Measurements from ENCODE around the gene LRP8.
"Not testable (repeated sequence)": the region's sequence is repeated elsewhere in the genome, so short reads cannot be mapped to it uniquely, and the experiment has no call there.

Gene LRP8

DNA sequence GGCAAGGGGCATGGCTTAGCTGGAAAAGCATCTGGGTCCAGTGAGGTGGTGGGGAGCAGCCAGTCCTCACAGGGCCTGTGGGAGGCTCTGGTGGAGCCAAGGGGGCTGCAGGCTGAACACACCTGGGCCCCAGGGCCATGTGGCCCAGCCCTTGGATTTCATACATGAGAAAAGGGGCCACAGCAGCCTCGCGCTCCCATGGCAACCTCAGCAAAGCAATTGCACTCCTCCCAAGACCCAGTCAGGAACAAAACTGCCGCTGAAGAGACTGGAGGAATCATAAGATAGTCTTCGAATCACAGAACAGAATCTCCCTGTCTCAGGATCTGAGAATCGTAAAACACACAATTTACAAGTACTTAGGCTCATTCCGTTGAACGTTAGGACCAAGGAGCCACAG is 24.6 kb downstream of the LRP8 start:
- no peak for DNase-seq

DNA sequence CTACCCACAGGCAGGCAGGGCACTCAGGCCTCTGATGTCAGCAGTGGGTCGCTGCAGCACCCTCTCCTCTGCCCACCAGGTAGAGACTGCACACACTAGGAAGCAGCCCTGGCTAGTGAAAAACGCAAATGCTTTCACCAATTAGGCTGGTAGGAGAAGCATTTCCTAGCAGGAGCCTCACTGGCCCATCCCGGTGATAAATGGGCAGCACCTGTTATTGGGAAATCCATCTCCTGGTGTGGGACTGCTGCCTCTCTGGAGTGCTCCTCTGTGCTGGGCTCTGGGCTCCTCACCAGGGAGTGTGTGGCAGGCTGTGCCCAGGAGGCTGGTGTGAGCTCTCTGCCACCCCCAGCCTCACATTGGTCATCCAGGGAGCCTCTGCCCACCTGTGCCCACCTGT is 28.6 kb downstream of the LRP8 start:
- no peak for DNase-seq

DNA sequence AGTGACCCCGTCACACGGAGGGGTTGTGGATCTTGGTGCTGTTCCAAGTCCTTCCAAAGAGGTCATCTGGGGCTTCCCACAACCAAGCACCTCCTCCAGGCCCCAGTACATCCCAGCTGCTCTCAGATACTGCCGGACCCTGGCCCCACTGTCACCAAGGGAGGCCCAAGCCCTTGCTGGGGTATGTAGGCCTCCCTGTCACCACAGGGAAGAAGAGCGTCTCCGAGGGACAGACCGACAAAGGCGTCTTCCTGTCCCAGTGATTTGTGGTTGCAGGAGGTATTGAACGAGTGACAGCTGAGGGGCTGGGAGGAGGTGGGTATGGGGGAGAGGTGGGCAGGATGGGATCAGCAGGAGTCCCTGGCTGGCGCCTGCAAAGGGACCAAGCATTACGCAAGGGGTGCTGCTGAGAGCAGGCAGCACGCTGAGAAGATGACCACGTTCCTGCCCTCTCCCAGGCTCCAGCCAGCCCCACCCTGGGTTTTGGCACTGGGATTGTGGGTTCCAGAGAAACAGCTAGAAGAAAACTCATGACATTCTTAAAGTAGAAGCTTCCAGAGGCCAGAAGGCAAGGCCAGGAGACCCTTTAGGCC is 29.7 kb downstream of the LRP8 start:
- no peak for DNase-seq

DNA sequence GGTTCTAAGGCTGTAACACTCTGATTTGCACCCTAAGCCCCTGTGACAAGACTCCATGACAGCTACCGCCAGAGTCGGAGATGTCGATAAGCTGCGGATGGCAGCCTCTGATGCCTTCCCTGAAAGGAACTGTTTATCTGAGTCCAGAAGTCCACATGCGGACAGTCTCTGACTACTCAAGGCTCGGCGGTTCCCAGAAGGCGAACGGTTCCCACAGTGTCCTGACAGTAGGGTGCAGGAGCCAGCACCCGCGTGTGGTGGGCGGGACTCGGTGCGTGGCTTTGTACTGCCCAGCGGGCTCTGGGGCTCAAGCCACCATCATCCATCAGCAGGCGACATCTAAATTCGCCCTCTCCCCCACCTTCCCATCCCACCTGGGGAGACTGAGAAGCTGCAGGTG is 30.7 kb downstream of the LRP8 start:
- DNase-seq = no peak

DNA sequence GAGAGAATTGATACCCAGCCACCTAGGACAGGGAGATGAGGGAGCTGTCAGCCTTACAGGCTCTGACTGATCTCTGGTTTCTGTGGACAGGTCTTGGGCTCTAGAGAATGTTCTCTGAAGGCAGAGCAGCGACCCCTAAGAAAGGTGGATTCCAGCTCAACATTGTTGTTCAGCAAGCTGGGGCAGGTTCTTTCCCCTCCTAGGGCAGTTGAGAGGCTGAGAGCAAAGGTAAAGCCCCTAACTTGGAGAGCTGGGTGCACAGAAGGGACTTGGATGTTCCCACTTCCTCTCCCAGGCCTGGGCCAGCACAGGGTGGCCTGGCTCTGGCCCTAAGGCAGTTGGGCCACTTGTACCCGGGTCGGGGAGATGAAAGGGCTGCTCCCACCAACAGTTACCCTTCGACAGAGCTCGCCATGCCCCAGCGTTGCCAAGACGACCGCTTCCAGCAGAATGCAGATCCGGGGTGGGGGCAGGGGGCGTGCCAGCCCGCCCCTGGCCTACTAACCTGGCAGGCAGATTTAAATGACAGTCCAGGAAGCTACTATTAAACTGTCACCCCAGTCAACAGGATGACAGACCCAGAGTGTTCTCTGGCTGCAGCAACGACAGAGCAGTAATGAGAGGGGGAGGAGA is 31.6 kb downstream of the LRP8 start:
- DNase-seq = no peak

DNA sequence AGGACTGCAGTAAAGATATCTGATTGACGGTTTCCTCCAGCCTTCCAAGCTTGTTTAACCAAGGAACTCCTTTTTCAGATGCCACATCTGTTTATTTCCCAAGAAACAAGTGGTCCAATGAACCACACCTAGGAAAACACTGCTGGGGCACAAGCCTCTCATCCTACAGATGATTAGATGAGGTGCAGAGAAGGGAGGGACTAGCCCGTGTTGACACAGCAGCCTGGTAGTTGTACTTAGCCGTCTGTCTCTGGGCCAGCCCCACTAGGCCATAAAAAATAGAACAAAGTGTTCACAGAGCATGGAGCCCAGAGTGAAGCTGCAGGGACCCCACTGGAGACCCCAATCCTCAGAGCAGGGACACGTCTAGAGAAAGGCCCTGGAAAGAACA is 32.1 kb downstream of the LRP8 start:
- DNase-seq = no peak

DNA sequence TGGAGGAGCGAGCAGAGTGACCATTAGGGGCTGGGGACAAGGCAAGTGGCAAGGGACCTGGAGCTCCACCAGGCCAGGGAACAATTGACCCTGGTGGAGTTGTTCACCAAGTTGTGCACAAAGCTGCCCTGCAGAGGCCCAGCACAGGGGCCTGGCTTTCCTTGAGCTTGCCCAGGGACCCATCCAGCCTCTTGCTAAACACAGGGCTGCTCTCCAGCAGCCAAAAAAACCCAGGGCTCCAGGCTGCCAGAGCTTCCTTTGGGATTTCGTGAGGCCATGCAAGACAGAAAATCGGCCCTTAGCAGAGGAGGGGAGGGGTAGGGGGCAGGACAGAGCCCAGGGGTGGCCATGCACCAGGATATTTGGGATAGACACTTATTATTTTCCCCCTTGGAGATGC is 32.6 kb downstream of the LRP8 start:
- DNase-seq = no peak

DNA sequence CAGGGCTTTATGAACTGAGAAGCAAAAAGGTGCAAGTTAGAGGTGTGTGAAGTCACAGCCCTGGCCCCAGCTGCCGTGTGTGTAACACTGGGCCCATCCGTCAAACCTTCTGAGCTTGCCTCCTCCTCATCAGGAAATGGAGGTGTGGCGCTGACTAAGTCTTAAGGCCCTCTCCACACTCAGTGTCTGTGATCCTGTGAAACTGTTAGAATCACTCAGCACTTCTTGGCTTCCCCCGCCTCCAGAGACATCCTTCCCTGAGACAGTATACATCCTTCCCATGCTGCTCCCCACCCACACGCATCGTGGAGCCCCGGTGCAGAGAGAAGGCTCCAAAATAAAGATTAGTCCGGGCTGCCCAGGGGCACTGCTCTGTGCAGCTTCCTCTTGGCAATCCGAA is 33.3 kb downstream of the LRP8 start:
- no peak for DNase-seq

DNA sequence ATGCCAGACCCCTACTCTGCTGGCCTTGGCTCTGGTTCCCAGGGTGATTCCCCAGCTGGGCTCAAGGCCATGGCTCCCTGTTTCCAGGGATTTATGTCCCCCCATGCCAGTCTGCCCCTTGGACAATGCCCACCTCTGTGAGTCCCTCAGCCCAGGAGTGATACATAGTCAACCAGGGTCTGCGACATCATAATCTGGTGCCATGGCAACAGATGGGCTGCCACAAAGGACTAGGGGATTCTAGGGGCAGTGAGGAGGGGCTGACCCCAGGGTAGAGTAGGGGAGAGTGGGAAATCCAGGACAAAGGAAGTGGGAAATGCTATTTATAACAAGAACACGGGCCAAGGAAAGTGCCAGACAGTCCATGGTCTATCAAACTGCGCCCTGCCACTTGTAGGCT is 33.8 kb downstream of the LRP8 start:
- DNase-seq = no peak

DNA sequence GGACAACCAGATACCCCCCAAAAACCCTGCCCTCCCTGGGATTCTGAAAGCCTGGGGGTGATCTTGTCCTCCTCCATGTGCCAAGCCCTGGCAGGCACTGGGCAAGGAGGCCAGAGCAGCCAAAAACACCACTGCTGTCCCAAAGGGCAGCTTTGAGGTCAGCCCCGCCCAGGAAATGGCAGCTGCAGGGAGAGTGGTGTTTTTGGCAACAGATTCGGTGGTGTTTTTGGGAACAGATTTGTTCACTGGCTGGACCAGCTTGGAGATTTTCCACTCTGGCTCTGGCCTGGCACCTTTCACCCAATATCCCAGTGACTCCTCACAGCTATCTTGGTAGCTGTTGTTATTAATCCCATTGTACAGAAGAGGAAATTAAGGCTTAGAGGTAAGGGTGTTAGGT is 34.7 kb downstream of the LRP8 start:
- no peak for DNase-seq

DNA sequence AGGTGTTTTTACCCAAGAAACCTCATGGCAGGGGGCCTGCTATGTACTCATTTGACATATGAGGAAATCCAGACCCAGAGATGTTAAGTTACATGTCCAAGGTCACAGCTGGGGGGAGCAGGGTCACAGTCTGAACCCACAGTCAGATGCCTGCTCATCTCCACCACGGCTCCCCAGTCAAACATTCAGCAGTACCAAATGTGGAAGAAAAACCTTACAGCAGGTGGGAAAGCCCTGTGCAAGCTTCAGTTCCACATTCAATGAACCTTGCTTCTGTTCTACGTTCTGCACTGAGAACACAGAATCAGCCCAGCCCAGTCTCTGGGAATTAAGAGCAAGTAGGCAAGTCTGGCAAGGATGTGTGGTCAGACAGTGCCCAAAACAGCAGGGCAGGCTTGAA is 35.2 kb downstream of the LRP8 start:
- no peak for DNase-seq

DNA sequence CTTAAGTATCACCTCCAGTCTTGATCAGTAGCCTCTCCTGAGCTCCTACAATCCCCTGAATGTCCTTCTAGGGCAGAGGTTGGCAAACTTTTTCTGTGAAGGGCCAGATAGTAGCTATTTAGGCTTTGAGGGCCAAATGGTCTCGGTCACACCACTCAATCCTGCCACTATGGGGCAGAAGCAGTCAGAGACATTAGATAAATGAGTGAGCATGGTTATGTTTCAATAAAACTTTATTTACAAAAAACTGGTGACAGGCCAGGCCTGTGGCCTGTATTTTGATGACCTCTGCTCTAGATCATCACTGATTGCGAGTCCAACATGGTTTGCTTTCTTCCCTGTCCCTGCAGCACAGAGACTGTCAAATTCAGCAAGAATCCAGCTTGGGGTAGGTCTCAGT is 36.3 kb downstream of the LRP8 start:
- no peak for DNase-seq

DNA sequence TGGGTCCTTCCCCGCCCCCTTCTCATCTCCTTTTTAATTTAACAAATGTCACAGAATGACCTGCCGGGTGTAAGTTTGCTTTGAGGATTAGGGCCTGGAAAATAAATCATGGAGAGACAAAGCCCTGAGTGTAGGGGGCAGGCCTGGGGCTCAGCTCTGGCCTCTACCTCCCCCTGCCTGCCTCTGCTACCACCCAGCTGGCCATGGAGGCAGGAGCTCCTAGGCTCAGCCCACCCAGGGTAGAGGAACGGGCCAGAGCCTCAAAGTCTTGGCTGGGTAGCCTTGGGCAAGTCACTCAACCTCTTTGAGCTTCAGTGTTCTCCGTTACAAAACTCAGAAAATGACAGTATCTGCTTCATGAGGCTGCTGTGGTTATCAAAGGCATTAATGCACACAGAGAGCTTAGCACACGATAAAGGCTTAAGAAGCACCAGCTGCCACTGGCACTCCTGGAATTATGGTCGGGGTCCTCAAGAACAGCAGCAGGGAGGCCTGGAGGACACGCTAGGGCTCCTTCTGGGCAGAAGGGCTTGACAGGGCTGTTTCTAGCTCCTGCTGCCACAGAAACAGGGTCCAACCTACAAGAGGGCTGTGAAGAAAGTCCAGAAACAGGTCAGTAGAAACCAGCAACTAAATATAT is 39.0 kb downstream of the LRP8 start:
- no peak for DNase-seq

DNA sequence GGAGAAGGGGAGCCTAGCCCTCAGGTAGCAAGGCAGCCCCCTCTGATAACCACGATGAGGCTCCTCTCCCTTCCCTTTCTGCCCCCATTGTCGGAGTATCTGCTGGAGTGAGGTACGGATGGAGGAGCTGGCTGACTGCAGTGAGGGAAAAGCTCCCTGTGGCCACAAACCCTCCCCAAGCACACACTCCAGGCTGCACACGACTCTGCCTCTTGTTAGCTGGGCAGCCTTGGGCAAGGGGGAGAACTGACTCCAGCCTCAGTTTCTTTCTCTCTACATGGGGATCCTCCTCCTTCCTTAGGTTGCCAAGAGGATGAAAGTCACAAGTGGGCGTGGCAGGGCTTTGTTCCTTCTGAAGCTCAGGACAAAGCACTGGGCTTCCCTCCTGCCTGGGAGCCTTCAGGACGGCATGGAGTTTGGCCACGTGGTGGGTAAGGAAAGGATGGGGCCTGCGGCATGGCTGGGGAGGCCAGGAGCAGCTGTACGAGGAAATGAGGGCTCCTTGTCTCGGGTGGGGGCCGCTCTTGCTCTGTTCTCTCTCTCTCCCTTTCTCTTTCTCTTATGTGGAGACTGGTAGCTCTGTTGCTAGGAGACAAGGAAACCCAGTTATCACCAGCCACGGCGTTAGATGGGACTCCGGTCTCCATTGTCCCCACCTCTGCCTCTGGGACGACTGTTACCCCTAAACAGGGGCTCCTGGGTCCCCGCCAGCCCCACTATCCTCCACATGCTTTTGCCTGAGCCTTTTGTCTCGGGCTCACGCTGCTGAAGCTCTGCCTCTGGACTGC is 39.7 kb downstream of the LRP8 start:
- no peak for DNase-seq

DNA sequence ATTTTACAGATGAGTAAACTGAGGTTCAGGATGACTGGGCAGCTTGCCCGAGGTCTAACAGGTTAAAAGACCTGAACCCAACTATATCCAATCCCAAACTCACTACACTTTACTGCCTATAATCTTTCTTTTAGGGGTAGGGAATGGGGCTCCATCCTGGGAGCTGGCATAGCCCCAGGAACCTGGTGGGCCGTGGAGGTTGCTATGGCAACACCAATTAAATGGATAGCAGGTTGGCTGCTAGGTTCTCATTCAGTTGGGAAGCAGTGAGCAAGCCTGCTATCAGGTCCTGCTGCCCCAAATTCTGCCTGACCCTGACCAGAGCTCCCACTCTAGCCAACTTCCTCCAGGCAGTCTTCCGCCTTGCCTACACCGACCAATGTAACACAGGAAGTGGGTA is 40.9 kb downstream of the LRP8 start:
- DNase-seq = no peak

DNA sequence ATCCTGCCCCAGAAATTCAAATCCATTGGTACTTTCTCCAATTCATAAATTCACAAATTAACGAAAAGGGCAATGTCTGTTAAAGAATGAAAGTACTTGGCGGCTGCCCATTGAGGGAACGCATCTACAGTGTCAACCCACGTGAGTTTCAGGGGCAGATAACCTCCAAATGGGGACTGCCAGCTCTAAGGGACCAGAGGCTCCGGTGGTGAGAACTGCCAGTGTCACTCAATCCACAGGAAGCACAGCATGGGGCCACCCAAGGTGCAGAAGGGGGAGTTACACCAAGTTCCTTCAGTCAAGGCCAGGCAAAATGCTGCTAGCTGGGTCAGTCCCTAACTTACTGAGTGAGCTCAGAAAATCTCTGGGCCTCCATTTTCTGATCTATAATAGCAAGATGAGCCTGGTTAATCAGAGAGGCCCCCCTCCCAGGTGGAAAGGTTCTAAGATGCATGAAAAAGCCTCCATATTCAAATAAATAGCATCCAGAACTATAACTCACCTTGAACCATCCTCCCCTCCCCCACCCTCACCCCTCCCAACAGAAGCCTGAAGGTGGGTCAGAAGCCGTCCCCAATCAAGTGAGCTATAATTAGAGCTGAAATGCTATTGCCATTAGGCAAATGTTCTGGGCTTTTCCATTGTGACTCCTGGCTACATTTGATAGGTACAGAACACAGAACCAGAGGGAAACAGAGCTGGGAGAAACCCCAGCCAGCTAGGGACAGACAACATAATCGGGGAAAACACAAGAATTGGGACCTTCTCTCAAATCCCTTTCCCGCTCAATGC is 41.7 kb downstream of the LRP8 start:
- no peak for DNase-seq

DNA sequence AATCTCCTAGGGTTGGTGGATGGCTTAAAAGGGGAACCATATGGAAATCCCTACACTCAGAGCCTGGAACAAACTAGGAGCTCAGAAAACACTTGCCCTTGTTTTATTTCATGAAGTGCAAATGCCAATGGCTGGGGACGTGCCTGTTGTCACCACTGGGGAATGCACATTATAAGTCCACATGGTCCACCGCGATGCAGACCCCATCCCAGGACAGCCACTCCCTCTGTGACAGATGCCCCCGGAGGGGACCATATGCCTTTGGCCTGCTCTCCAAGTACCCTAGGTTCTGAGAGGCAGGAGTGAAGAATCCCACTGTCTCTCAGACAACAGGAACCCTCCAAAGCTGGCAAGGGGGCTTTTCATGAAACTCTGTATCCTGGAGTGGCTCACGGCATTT is 42.3 kb downstream of the LRP8 start:
- DNase-seq = no peak

DNA sequence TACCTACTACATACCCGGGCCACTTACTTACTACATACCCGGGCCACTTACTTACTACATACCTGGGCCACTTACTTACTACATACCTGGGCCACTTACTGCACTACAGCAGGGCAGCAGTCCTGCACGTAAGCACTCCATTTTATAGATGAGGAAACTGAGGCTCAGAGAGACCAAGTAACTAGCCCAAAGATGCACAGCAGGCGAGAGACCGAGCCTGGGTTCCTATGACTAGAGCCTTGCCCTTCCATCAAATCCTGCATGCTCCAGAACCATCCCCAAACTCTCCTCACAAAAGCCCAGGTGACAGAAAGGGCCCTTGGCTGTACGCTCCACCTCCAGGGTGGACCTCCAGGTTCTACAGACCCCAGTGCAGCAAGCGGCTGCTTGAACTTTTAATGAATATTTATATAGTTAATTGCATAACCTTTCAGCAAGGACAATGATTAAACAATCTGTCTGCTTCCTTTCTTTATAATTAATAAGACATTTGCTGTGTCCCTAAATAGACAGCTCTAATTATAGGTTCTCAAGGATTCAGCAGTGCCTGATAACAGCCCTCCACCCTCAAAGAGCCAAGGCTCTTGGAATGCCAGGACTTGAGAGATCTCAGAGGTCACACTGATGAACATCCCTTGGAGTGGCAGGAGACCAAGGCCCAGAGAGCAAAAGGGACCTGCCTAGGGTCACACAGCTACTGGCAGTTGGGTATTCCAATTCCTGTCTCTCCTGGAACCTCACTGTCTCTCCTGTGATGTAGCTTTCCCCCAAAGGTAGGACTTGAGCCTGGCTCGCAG is 43.4 kb downstream of the LRP8 start:
- DNase-seq = no peak

DNA sequence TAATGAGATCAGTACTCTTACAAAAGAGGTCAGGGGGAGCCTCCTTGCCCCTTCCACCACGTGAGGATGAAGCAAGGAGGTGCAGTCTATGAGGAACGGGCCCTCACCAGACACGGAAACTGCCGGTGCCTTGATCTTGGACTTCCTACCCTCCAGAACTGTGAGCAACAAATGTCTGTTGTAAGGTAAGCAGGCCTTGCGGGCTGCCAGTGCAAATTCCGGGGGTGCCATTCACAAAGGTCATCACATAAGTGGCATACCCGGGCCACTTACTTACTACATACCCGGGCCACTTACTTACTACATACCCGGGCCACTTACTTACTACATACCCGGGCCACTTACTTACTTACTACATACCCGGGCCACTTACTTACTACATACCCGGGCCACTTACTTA is 44.7 kb downstream of the LRP8 start:
- not testable (repeated sequence) for DNase-seq

DNA sequence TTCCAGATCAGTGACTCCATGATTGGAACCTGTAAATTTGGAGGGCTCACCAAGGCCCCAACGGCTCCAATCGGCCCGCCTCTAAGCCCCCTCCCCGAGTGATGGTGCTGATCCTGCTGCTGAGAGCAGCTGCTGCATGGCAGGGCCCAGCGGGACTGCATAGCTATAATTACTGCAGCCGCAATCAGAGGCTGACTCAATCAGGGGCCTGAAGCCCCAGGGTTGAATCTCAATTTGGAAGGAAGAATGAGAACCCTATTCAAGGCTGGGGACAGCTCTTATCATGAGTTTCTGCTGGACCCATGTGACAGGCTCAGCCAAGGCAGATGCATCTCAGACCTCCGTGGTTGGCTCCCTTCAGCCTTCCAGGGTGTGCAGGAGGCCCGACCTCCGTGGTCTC is 46.7 kb downstream of the LRP8 start:
- no peak for DNase-seq

DNA sequence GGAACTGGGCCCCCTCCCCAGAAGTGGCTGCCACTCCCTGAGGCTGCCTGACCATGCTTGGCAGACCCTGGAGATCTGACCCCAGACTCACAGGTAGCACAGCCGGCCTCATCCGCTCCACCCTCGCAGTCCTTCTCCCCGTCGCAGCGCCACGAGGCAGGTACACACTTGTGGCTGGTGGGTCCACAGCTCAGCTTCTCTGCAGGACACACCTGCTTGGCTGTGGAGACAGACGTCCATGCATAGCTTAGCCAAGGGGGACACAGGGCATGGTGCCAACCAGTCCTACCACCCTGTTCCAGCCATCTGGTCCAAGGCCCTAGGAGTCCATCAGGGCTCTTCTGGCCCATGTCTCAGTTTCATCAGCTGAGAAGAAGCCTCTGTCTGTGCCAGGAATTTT is 47.4 kb downstream of the LRP8 start:
- no peak for DNase-seq

Data from islet precursor cell (in vitro differentiated cells).